Smooth muscle cell (in vitro differentiated cells): ENCODE results near the gene SLC25A1. TPM values are rescaled to one million over a fixed set of nuclear protein-coding genes. Genes with fewer than 3 reads are reported as not detected.

ENCODE experiments used
- DNase-seq: peaks from one replicate; lab custom pipeline; 2025; ENCODE audit not compliant: unreplicated experiment; lab: John Stamatoyannopoulos, UW
- H2AFZ ChIP-seq: fragments of 200-600 bp; sonication (generic); 2 replicates; pipeline ENCODE4 v1.6.0; 2016; ENCODE audit warnings: antibody characterized with exemption, low read depth, mild to moderate bottlenecking
- H3F3A ChIP-seq: fragments of 200-600 bp; sonication (generic); 2 replicates; pipeline ENCODE4 v1.6.0; 2017; ENCODE audit warnings: antibody characterized with exemption, low read depth
- H3K27ac ChIP-seq: fragments of 200-600 bp; sonication (generic); 2 replicates; pipeline ENCODE4 v1.5.1; 2016; ENCODE audit warnings: low read depth, mild to moderate bottlenecking
- H3K27me3 ChIP-seq: fragments of 200-600 bp; sonication (generic); 2 replicates; pipeline ENCODE4 v1.6.1; 2016; ENCODE audit warnings: low read depth, mild to moderate bottlenecking
- H3K36me3 ChIP-seq: fragments of 200-600 bp; sonication (generic); 2 replicates; pipeline ENCODE4 v1.5.1; 2016; ENCODE audit warnings: low read depth
- H3K4me1 ChIP-seq: fragments of 200-600 bp; sonication (generic); 2 replicates; pipeline ENCODE4 v1.5.1; 2016; ENCODE audit warnings: low read depth
- H3K4me2 ChIP-seq: fragments of 200-600 bp; sonication (generic); 2 replicates; pipeline ENCODE4 v1.6.0; 2016; ENCODE audit warnings: mild to moderate bottlenecking
- H3K4me3 ChIP-seq: fragments of 200-600 bp; sonication (generic); 2 replicates; pipeline ENCODE4 v1.5.1; 2016; ENCODE audit warnings: mild to moderate bottlenecking
- H3K79me2 ChIP-seq: fragments of 200-600 bp; sonication (generic); 2 replicates; pipeline ENCODE4 v1.6.0; 2016; ENCODE audit warnings: low read depth, mild to moderate bottlenecking
- H3K9ac ChIP-seq: fragments of 200-600 bp; sonication (generic); 2 replicates; pipeline ENCODE4 v1.6.0; 2016; ENCODE audit warnings: low read depth
- H3K9me3 ChIP-seq: fragments of 200-600 bp; sonication (generic); replicated peaks from 2 replicates; pipeline ENCODE4 v1.5.1; 2016; ENCODE audit warnings: low read depth
- H4K20me1 ChIP-seq: fragments of 200-600 bp; sonication (generic); 2 replicates; pipeline ENCODE4 v1.6.0; 2016; ENCODE audit warnings: low read depth
- WGBS: methylation state at CpG from one replicate; pipeline ENCODE4 v1.1.7; 2016; ENCODE audit warnings: low lambda C conversion rate; 5-methylcytosine and 5-hydroxymethylcytosine counted together
- polyA plus RNA-seq: library from polyadenylated mRNA; unstranded; fragments of >200 nt; fragmentation: Nextera tagmentation; extraction: Ambion mirVana; gene quantifications from 2 replicates; pipeline ENCODE4 v1.2.1, GENCODE V29; 2016
- total RNA-seq: library from RNA; depleted of rRNA; stranded (reverse); fragments of >200 nt; gene quantifications from 2 replicates; pipeline ENCODE4 v1.2.3, GENCODE V29; 2014
- TF ChIP-seq, protein P1 (sequence below): fragments of 200-600 bp; sonication (generic); IDR thresholded peaks from 2 replicates; pipeline ENCODE4 v1.5.1; 2017; ENCODE audit warnings: borderline replicate concordance, mild to moderate bottlenecking, antibody characterized with exemption; ENCODE audit not compliant: insufficient read depth, poor library complexity, severe bottlenecking

SLC25A1 gene
- total and polyA plus RNA-seq, 2 experiments from 2014 or later = 56.5 to 204 TPM

DNA sequence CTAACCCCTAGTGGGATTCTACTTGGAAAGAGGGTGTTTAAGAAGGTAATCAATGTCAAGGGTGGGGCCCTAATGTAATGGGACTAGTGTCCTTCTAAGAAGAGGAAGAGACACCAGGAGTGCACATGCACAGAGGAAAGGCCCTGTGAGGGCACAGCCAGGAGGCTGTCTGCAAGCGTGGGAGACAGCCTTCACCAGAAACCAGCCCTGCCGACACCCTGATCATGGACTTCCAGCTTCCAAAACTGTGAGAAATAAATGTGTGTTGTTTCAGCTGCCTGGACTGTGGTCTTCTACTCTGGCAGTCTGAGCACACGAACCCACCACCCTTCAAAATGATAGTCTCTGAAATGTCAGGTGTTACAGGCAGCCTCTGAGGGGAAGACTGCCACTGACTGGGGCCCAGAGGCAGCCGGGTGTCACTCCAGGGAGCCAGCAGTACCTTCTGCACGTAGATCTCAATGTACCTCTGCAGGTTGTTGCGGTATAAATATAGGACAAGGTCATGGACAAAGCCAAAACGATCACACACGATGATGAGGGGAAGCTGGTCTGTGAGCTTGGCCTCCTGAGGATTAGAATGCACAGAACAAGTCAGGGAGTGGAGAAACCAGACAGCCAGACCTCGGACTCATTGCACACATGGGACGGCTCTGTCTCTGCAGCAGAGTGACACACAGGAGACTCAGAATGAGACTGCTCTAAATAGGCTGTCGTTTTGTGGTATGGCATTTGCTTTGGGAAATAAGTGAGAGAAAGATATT is 43.9 kb upstream of the SLC25A1 start:
- TF ChIP-seq, protein P1, sequence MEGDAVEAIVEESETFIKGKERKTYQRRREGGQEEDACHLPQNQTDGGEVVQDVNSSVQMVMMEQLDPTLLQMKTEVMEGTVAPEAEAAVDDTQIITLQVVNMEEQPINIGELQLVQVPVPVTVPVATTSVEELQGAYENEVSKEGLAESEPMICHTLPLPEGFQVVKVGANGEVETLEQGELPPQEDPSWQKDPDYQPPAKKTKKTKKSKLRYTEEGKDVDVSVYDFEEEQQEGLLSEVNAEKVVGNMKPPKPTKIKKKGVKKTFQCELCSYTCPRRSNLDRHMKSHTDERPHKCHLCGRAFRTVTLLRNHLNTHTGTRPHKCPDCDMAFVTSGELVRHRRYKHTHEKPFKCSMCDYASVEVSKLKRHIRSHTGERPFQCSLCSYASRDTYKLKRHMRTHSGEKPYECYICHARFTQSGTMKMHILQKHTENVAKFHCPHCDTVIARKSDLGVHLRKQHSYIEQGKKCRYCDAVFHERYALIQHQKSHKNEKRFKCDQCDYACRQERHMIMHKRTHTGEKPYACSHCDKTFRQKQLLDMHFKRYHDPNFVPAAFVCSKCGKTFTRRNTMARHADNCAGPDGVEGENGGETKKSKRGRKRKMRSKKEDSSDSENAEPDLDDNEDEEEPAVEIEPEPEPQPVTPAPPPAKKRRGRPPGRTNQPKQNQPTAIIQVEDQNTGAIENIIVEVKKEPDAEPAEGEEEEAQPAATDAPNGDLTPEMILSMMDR = no peak
- Histone ChIP-seq H3K4me2 (no peak overlapping the region), H3K27me3 (no peaks in the 10 kb centered on the region), H3K79me2 (no peaks in the 10 kb centered on the region), H2AFZ (no peak overlapping the region), H3K4me3 (no peak overlapping the region), H3K27ac (no peak overlapping the region), H3K36me3 (peaks cover 6% of the 10 kb centered on the region), H3K9ac (no peak overlapping the region), H3K4me1 (no peaks in the 10 kb centered on the region), H3F3A (no peaks in the 10 kb centered on the region), H3K9me3 (no peaks in the 10 kb centered on the region), H4K20me1 (no peaks in the 10 kb centered on the region)
- WGBS = 94% methylated on average over 11 of the region's 11 CpGs
- DNase-seq = no peak

GRCh38 chr22:19220867-19221266 is 42.3 kb upstream of the SLC25A1 start:
- H3K27me3 ChIP-seq = no peaks in the 10 kb centered on the region
- H2AFZ ChIP-seq = no peak overlapping the region
- WGBS = 93% methylated on average over 3 of the region's 3 CpGs
- H3K9ac ChIP-seq = no peak overlapping the region
- no peaks in the 10 kb centered on the region for H3K79me2 ChIP-seq
- no peak overlapping the region for H3K27ac ChIP-seq
- H3K36me3 ChIP-seq = peaks cover 6% of the 10 kb centered on the region
- H3F3A ChIP-seq = no peaks in the 10 kb centered on the region
- no peaks in the 10 kb centered on the region for H4K20me1 ChIP-seq
- no peak overlapping the region for H3K4me2 ChIP-seq
- no peaks in the 10 kb centered on the region for H3K9me3 ChIP-seq
- DNase-seq = no peak
- no peaks in the 10 kb centered on the region for H3K4me1 ChIP-seq
- TF ChIP-seq, protein P1 = no peak
- no peak overlapping the region for H3K4me3 ChIP-seq

DNA sequence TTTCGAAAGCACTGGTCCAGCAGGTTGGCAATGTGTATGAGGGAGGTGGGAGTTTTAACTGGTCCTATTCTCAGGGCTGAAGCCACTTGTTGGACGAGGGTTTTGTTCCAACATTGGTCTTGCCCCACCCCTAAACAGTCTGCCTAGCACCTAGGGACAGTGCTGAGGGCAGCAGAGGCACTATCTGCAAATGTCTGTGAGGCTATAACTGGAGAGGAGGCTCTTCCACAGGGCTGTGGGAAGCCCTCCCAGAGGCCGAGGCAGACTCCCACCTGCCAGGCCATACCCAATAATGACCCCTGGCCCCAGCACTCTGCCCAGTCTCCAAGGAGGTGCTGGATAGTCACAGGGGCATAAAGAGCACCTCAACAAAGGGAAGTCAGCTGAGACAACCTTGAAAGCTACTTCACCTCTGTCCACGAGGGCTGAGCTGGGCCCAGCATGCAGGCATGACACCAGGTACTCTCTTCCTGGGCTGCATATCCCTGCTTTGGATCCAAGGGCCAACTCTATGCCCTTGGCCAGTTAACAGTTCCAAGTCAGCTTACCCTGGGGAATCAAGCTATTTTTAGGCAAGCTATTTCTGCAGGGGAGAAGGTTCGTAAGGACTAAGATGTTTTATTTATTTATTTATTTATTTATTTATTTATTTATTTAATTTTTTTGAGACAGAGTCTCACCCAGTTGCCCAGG is 40.2 kb upstream of the SLC25A1 start:
- H3K36me3 ChIP-seq = peaks cover 6% of the 10 kb centered on the region

More for the DNA sequence above, 40.2 kb upstream of the SLC25A1 start:
- H3K9me3 ChIP-seq = no peaks in the 10 kb centered on the region
- H3F3A ChIP-seq = no peaks in the 10 kb centered on the region
- 88% methylated on average over 5 of the region's 5 CpGs for WGBS
- H2AFZ ChIP-seq = no peak overlapping the region
- no peak overlapping the region for H3K4me3 ChIP-seq
- no peak overlapping the region for H3K27ac ChIP-seq
- H3K4me1 ChIP-seq = no peaks in the 10 kb centered on the region
- H3K79me2 ChIP-seq = no peaks in the 10 kb centered on the region
- H3K27me3 ChIP-seq = no peaks in the 10 kb centered on the region
- TF ChIP-seq, protein P1 = no peak
- H3K9ac ChIP-seq = no peak overlapping the region
- no peaks in the 10 kb centered on the region for H4K20me1 ChIP-seq
- no peak for DNase-seq
- no peak overlapping the region for H3K4me2 ChIP-seq
